ENCODE measurements around the gene KLHL12.
"Not testable (repeated sequence)": the region's sequence is repeated elsewhere in the genome, so short reads cannot be mapped to it uniquely, and the experiment has no call there.

The KLHL12 gene

DNA sequence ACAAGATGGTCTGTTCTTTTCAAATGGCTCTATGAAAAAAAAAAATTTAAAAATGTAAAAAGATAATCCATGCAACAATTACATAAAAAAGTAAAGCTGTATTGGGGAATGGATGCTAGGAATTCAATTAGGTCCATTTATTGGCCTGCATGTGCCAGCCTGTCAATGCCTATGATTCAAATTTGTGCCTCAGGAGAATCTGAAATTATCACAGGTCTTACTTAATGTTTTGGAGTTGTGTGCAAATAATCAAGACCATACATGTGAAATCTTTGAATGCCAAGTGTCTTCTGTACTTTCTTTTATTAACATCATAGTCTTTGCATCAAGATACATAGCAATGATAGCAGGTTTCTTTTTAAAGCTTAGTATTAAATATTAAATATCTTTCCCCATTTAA is 13.5 kb upstream of the KLHL12 start:
- Histone ChIP-seq H3K79me2 (ENCODE audit: control insufficient read depth, low read length) (no peaks in the 10 kb centered on the region), H3K9me3 (ENCODE audit: control insufficient read depth, insufficient read depth, low read length) (no peaks in the 10 kb centered on the region), H3K4me2 (ENCODE audit: low read length) (no peak overlapping the region), H4K20me1 (ENCODE audit: control insufficient read depth, insufficient read depth, low read depth, low read length) (no peaks in the 10 kb centered on the region), H3K9me2 (replicated peaks; ENCODE audit: control insufficient read depth, low read length) (no peaks in the 10 kb centered on the region), H3K4me3 (ENCODE audit: low read length) (no peak overlapping the region), H3K27ac (ENCODE audit: low read depth, low read length) (no peak overlapping the region), H3K27me3 (ENCODE audit: control insufficient read depth, low read length) (no peaks in the 10 kb centered on the region), H3F3A (ENCODE audit: control insufficient read depth, insufficient read depth) (no peaks in the 10 kb centered on the region; the same call in 1 of the 2 replicates), H3K36me3 (ENCODE audit: control insufficient read depth, low read length) (peaks cover 50% of the 10 kb centered on the region), H3K4me1 (ENCODE audit: control insufficient read depth, low read length) (no peaks in the 10 kb centered on the region)
- TF ChIP-seq, protein P1, sequence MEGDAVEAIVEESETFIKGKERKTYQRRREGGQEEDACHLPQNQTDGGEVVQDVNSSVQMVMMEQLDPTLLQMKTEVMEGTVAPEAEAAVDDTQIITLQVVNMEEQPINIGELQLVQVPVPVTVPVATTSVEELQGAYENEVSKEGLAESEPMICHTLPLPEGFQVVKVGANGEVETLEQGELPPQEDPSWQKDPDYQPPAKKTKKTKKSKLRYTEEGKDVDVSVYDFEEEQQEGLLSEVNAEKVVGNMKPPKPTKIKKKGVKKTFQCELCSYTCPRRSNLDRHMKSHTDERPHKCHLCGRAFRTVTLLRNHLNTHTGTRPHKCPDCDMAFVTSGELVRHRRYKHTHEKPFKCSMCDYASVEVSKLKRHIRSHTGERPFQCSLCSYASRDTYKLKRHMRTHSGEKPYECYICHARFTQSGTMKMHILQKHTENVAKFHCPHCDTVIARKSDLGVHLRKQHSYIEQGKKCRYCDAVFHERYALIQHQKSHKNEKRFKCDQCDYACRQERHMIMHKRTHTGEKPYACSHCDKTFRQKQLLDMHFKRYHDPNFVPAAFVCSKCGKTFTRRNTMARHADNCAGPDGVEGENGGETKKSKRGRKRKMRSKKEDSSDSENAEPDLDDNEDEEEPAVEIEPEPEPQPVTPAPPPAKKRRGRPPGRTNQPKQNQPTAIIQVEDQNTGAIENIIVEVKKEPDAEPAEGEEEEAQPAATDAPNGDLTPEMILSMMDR (IDR thresholded peaks at IDR 0.05; ENCODE audit: low read depth, low read length, poor library complexity, severe bottlenecking) = no peak
- TF ChIP-seq EZH2phosphoT487 (IDR thresholded peaks at IDR 0.05; ENCODE audit: borderline replicate concordance, low read length) = no peak

- H3K9me2 ChIP-seq (replicated peaks; ENCODE audit: control insufficient read depth, low read length) = no peaks in the 10 kb centered on the region
- H3K27me3 ChIP-seq (ENCODE audit: control insufficient read depth, low read length) = peaks cover 2% of the 10 kb centered on the region; the same call in 1 of the 2 replicates
- H3K27ac ChIP-seq (ENCODE audit: low read depth, low read length) = no peak overlapping the region
- no peaks in the 10 kb centered on the region for H4K20me1 ChIP-seq (ENCODE audit: control insufficient read depth, insufficient read depth, low read depth, low read length)
- TF ChIP-seq, protein P1 (IDR thresholded peaks at IDR 0.05; ENCODE audit: low read depth, low read length, poor library complexity, severe bottlenecking) = no peak
- no peak for TF ChIP-seq EZH2phosphoT487 (IDR thresholded peaks at IDR 0.05; ENCODE audit: borderline replicate concordance, low read length)
- H3K4me2 ChIP-seq (ENCODE audit: low read length) = no peak overlapping the region
- H3K79me2 ChIP-seq (ENCODE audit: control insufficient read depth, low read length) = no peaks in the 10 kb centered on the region
- no peaks in the 10 kb centered on the region for H3K4me1 ChIP-seq (ENCODE audit: control insufficient read depth, low read length)
- H3K4me3 ChIP-seq (ENCODE audit: low read length) = no peak overlapping the region
- peaks cover 29% of the 10 kb centered on the region for H3K36me3 ChIP-seq (ENCODE audit: control insufficient read depth, low read length)
- no peaks in the 10 kb centered on the region; the same call in 1 of the 2 replicates for H3F3A ChIP-seq (ENCODE audit: control insufficient read depth, insufficient read depth)
- H3K9me3 ChIP-seq (ENCODE audit: control insufficient read depth, insufficient read depth, low read length) = no peaks in the 10 kb centered on the region
These were observed 11.4 kb upstream of the KLHL12 start for GRCh38 chr1:202938287-202938925.

DNA sequence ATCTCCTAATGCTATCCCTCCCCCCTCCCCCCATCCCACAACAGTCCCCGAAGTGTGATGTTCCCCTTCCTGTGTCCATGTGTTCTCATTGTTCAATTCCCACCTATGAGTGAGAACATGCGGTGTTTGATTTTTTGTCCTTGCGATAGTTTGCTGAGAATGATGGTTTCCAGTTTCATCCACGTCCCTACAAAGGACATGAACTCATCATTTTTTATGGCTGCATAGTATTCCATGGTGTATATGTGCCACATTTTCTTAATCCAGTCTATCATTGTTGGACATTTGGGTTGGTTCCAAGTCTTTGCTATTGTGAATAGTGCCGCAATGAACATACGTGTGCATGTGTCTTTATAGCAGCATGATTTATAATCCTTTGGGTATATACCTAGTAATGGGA is 9.4 kb upstream of the KLHL12 start:
- not testable (repeated sequence) for H3K4me1 ChIP-seq (ENCODE audit: control insufficient read depth, low read length)

DNA sequence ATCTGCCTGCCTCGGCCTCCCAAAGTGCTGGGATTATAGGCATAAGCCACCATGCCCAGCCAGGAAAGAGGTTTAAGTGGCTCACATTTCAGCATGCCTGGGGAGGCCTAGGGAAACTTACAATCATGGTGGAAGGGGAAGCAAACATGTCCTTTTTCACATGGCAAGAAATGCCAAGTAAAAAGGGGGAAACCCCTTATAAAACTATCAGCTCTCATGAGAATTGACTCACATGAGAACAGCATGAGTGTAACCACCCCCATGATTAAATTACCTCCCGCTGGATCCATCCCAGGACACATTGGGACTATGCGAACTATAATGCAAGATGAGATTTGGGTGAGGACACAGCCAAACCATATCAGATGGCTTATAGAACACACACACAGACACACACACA is 8.8 kb upstream of the KLHL12 start:
- H3K4me2 ChIP-seq (ENCODE audit: low read length) = no peak overlapping the region
- no peaks in the 10 kb centered on the region for H4K20me1 ChIP-seq (ENCODE audit: control insufficient read depth, insufficient read depth, low read depth, low read length)
- no peaks in the 10 kb centered on the region for H3K4me1 ChIP-seq (ENCODE audit: control insufficient read depth, low read length)
- H3K27me3 ChIP-seq (ENCODE audit: control insufficient read depth, low read length) = peaks cover 2% of the 10 kb centered on the region; the same call in 1 of the 2 replicates
- no peaks in the 10 kb centered on the region; the same call in 1 of the 2 replicates for H3F3A ChIP-seq (ENCODE audit: control insufficient read depth, insufficient read depth)
- H3K9me3 ChIP-seq (ENCODE audit: control insufficient read depth, insufficient read depth, low read length) = peaks cover 3% of the 10 kb centered on the region; the same call in 1 of the 2 replicates
- TF ChIP-seq, protein P1 (IDR thresholded peaks at IDR 0.05; ENCODE audit: low read depth, low read length, poor library complexity, severe bottlenecking) = no peak
- TF ChIP-seq EZH2phosphoT487 (IDR thresholded peaks at IDR 0.05; ENCODE audit: borderline replicate concordance, low read length) = no peak
- no peak overlapping the region for H3K4me3 ChIP-seq (ENCODE audit: low read length)
- H3K27ac ChIP-seq (ENCODE audit: low read depth, low read length) = no peak overlapping the region
- peaks cover 7% of the 10 kb centered on the region for H3K36me3 ChIP-seq (ENCODE audit: control insufficient read depth, low read length)
- H3K9me2 ChIP-seq (replicated peaks; ENCODE audit: control insufficient read depth, low read length) = no peaks in the 10 kb centered on the region
- H3K79me2 ChIP-seq (ENCODE audit: control insufficient read depth, low read length) = no peaks in the 10 kb centered on the region

More for the DNA sequence above, 9.4 kb upstream of the KLHL12 start:
- not testable (repeated sequence) for H4K20me1 ChIP-seq (ENCODE audit: control insufficient read depth, insufficient read depth, low read depth, low read length); H3K27ac ChIP-seq (ENCODE audit: low read depth, low read length); H3K4me3 ChIP-seq (ENCODE audit: low read length); H3K4me2 ChIP-seq (ENCODE audit: low read length); H3K27me3 ChIP-seq (ENCODE audit: control insufficient read depth, low read length); H3K79me2 ChIP-seq (ENCODE audit: control insufficient read depth, low read length); H3F3A ChIP-seq (ENCODE audit: control insufficient read depth, insufficient read depth); H3K9me3 ChIP-seq (ENCODE audit: control insufficient read depth, insufficient read depth, low read length); H3K9me2 ChIP-seq (replicated peaks; ENCODE audit: control insufficient read depth, low read length)
- H3K36me3 ChIP-seq (ENCODE audit: control insufficient read depth, low read length) = peaks cover 12% of the 10 kb centered on the region

All from DOHH2 (cell line).